Smooth muscle cell of the brain vasculature (primary cell): ENCODE results near the gene TSPAN16.
"Not testable (repeated sequence)": the region's sequence is repeated elsewhere in the genome, so short reads cannot be mapped to it uniquely, and the experiment has no call there.

Source experiments
- DNase-seq: peaks from one replicate; pipeline ENCODE4 v3.0.0-alpha.2; 2012; ENCODE audit warnings: low read depth, low spot score

The TSPAN16 gene

GRCh38 chr19:11345122-11345803, 49.3 kb downstream of the TSPAN16 start:
- no peak for DNase-seq

DNA sequence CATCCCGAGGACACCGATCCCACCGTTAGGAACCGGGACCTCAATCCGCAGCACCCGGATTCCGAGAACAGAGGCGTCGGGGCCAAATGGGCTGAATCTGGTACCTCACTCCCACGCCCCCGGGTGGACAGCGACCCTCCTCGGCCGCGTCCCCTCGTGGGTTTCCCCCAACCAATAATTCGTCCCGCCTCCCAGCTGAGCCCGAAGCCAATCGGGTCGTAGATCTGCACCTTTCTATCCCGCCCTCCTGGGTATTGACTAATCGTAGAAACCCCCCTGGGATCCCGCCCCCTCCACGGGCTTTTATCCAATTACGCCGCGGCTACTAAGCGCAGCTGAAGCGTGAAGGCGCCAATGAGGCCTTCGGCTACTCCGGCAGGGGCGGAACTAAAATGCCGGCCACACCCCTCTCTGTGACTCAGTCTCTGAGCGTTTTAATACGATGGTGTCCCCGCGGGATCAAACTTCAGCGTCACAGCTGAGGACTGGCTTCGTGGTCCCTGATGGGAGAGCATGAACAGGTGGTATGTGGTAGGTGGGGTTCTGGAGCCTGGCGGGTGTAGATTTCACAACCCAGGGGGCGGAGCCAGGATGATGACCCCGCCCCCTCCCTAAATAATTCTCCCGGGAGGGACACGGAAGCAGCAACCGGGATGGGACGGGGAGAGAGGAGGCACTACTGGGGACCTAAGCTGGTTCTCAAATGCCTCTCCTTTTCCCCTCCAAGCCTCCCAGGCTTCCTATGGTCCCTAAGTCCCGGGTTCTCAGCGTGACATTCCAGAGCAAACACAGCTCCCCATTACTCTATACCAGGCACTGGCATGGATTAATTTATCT, 50.4 kb downstream of the TSPAN16 start, which contains the start of the genes CCDC159 and TMEM205:
Gene CCDC159 (plus strand): TSS at position 416 of the 837 bp plus-strand sequence. CDS start 88 bp downstream, at position 504.
Gene TMEM205 (minus strand): TSS at position 165 of the 837 bp plus-strand sequence. CDS start 649 bp downstream, outside the sequence.
- DNase-seq: peak; percentile 96

DNA sequence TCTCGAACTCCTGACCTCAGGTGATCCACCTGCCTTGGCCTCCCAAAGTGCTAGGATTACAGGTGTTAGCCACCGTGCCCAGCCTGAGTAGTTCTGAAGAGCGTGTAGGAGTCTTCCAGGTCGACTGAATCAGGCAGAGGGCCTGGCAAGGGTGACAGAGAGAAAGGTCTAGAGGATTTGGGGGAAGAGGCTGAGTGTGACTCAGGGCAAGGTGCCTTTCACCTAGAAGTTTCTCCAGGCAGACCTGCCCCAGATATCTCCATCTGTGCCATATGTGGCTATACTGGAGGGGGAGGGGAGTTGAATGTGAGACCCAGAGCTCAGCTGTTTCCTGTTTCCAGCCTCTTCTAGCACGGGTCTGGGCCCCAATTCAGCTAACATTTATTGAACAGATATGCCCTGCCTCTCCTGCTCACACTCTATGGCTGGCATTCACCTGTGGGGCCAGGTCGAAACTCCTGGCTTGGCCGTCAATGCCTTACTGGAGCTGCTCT, 51.6 kb downstream of the TSPAN16 start:
- no peak for DNase-seq

GRCh38 chr19:11349171-11349570, 53.2 kb downstream of the TSPAN16 start:
- no peak for DNase-seq

GRCh38 chr19:11354102-11354501, 58.1 kb downstream of the TSPAN16 start:
- DNase-seq: not testable (repeated sequence)

- DNase-seq: peak; percentile 73
Observed at GRCh38 chr19:11355160-11356073, 59.5 kb downstream of the TSPAN16 start, which contains the start of gene PLPPR2. Gene PLPPR2, plus strand, starts transcription at chr19:11355432. Its CDS starts 2,242 bp downstream, at chr19:11357674.

DNA sequence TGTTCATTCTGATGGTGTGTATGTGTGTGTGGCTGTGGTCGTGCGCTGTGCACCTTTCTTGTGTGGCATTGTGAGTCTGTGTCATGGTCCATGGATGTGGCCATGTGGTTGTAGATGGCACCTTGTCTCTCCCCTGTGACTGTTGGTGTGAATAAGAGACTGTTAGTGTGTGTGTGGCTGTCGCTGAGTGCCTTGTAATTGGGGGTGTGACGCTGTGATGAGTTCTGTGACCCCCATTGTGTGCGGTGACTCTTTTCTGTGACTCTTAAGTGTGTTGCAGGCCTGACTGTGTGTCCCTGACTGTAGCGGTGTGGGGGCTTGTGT, 60.1 kb downstream of the TSPAN16 start:
- no peak for DNase-seq

GRCh38 chr19:11356676-11357550, 61.0 kb downstream of the TSPAN16 start:
- DNase-seq: no peak

GRCh38 chr19:11359421-11359820, 63.5 kb downstream of the TSPAN16 start:
- DNase-seq: no peak

- DNase-seq: no peak
Observed at GRCh38 chr19:11361037-11361770, 65.2 kb downstream of the TSPAN16 start.

DNA sequence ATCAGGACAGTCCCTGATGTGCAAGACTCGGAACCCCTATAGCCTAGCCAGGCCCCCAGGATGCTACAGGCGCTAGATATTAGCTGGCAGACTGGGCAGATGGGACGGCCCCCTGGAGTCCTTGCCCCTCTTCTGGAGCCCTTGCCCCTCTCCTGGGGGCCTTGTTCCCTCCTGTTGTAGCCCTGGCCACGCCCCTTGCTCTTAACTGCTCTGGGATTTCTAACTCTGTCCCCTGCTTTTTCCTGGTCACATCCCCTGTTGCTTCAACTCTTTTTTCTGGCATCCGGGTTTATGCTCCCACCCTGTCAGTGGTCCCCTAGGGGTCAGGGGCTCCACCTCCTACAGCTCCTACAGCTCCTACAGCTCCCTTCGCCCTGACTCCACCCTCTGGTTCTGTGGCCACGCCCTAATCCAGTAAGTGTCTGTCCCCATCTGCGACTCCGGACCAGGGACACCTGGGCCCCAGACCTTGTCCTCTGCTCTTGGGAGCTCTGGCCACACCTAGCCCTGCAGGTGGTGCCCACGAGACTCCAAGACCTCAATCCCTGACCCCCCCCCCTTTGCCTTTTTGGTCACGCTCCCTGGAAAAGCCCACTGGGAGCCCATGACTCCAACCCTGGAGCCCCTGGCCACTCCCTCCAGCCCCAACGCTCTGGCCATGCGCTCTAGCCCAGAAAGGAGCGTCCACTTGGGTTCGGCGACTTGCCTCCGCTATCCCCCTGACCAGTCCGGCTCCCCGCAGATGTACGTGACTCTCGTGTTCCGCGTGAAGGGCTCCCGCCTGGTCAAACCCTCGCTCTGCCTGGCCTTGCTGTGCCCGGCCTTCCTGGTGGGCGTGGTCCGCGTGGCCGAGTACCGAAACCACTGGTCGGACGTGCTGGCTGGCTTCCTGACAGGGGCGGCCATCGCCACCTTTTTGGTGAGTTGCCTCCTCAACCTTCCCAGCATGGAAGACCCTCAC, 66.1 kb downstream of the TSPAN16 start:
- no peak for DNase-seq

DNA sequence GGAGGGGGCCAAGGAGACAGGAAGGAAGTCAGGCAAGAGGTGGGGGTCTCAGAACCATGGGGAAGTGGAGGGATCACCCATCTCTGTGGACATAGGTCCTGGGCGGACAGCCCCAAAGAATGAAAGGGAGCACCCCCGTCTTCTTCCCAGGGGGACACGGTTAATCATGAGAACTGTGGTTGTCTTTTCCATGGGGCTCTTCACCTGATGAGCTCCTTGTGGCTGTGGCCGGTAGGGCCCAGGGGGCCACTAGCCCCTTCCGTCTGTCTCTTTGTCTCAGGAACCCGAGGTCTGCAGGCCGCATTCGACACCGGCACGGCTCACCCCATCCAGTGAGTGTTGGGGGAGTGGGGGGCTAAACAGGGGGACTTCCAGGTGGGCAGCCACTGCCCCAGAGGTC, 67.9 kb downstream of the TSPAN16 start:
- DNase-seq: no peak

- DNase-seq: no peak
Observed at GRCh38 chr19:11364296-11364904, 68.4 kb downstream of the TSPAN16 start.

DNA sequence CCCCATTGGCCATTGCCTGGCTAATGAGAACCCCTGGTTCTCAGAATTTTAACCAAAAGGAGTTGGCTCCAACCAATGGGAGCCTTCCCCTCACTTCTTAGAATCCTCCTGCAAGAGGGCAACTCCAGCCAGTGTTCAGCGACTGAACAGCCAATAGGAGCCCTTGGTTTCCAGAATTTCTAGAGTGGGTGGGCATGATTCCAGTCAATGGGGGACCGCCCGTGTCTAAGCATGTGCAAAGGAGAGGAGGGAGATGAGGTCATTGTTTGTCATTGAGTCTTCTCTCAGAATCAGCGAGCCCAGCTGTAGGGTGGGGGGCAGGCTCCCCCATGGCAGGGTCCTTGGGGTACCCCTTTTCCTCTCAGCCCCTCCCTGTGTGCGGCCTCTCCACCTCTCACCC, 69.0 kb downstream of the TSPAN16 start:
- no peak for DNase-seq
